ENCODE results near the gene MITD1.
"Not testable (repeated sequence)": the region's sequence is repeated elsewhere in the genome, so short reads cannot be mapped to it uniquely, and the experiment has no call there.

The MITD1 gene

GRCh38 chr2:99180755-99181623, at the start of gene MITD1, which contains the start of gene MRPL30:
Gene MITD1 (minus strand): TSS chr2:99181058. CDS start chr2:99180981, 77 bp downstream.
Gene MRPL30 (plus strand): TSS chr2:99181184. CDS start chr2:99186204, 5,020 bp downstream.
- Mint-ChIP-seq H3K36me3 (peaks cover 24% of the 10 kb centered on the region), H3K4me1 (peaks cover 63% of the 10 kb centered on the region), H3K27ac (peak within 1 kb of the TSS; percentile 92), H3K27me3 (no peaks in the 10 kb centered on the region), H3K9me3 (no peaks in the 10 kb centered on the region), H3K4me3 (peak within 1 kb of the TSS; percentile 98)
- ATAC-seq, result peak; percentile 98

DNA sequence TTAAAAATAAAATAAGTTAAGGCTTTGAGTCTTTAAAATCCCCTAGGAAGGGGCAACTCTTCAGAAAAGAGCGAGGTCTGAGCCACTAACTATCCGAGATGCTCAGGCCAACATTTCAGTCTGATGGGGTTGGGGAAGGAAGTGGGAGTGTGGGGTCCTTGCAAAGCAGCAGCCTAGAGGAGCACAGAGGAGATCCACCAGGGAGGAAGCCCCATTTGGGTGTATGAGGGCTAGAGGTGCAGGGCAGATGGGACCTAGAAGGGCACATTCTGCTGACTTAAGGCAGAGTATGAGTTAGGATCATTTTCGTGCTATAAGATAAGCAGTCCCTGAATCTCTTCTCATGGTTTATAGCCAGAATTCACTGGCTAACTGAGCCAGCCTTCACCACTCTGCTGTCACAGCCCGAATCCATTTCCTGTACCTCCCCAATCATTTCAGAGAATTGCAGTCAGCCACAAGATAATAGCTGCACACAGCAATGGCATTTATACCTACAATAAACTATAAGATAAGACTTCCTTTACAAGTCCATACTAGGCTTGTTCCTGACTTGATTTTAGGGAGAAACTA, 37.2 kb upstream of the MITD1 start:
- ATAC-seq, result no peak
- H3K27me3 Mint-ChIP-seq, result no peaks in the 10 kb centered on the region
- peaks cover 53% of the 10 kb centered on the region for H3K36me3 Mint-ChIP-seq
- H3K4me1 Mint-ChIP-seq, result no peaks in the 10 kb centered on the region
- no peaks in the 10 kb centered on the region for H3K9me3 Mint-ChIP-seq
- no peak overlapping the region for H3K27ac Mint-ChIP-seq
- H3K4me3 Mint-ChIP-seq, result no peak overlapping the region

GRCh38 chr2:99216096-99216495, 35.2 kb upstream of the MITD1 start:
- Mint-ChIP-seq H3K27ac (no peak overlapping the region), H3K27me3 (no peaks in the 10 kb centered on the region), H3K9me3 (no peaks in the 10 kb centered on the region), H3K36me3 (peaks cover 42% of the 10 kb centered on the region), H3K4me3 (no peak overlapping the region), H3K4me1 (no peaks in the 10 kb centered on the region)
- ATAC-seq, result no peak

DNA sequence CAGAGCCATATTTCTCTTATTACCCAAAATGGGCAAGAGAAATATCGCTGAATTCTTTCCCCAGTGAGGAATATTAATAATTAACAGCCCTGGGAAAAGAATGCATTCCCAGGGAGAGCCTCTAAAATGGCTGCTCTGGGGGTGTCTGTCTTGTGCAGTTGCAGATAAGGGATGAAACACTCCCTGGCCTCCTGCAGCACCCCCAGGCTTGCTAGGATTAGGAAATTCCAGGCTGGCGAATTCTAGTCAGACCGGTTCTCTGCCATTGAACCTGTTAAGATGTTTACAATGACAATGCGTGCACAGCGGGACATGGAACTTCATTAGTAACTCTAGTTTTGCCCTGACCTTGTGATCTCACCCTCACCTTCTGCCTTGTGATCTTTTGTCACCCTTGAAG, 24.6 kb upstream of the MITD1 start:
- no peaks in the 10 kb centered on the region for H3K4me1 Mint-ChIP-seq
- no peak for ATAC-seq
- peaks cover 11% of the 10 kb centered on the region for H3K9me3 Mint-ChIP-seq
- H3K27ac Mint-ChIP-seq, result no peak overlapping the region
- H3K36me3 Mint-ChIP-seq, result peaks cover 57% of the 10 kb centered on the region
- no peaks in the 10 kb centered on the region for H3K27me3 Mint-ChIP-seq
- no peak overlapping the region for H3K4me3 Mint-ChIP-seq

DNA sequence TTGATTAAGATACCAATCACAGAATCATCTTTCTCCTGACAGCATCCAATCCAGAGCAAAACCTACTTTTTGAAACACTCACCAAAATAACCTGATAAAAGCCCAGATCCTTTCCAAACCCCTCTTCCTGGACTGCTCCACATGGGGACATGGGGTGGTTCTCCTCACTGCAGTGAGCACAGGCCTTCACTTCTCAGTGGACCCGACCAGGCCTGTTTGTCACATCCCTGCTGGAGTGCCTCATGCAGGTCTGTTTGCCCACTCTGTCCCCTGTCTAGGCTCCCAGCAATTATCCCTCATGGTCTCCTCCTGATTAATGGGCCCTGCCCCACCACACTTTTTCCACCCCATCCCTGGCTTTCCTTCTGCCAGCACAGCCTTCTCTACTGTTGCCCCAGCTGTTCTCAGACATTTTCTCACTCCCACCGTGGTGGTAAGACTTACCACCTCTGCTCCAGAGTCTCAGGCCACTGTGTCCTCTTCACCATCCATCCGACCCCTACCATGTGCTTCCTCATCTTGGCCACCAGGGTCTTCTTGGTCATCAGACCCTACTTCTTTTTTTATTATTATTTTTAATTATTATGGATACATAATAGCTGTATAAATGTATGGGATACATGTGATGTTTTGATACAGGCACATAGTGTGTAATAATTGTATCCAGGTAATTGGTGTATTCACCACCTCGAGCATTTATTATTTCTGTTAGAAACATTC, 21.3 kb upstream of the MITD1 start:
- peaks cover 11% of the 10 kb centered on the region for H3K9me3 Mint-ChIP-seq
- H3K4me3 Mint-ChIP-seq, result no peak overlapping the region
- no peaks in the 10 kb centered on the region for H3K4me1 Mint-ChIP-seq
- peak overlapping the region; percentile 2 for H3K27ac Mint-ChIP-seq
- peaks cover 27% of the 10 kb centered on the region for H3K36me3 Mint-ChIP-seq
- no peaks in the 10 kb centered on the region for H3K27me3 Mint-ChIP-seq
- ATAC-seq, result no peak

GRCh38 chr2:99200076-99200800, 19.4 kb upstream of the MITD1 start:
- H3K27ac Mint-ChIP-seq, result no peak overlapping the region
- no peaks in the 10 kb centered on the region for H3K27me3 Mint-ChIP-seq
- no peaks in the 10 kb centered on the region for H3K9me3 Mint-ChIP-seq
- no peak overlapping the region for H3K4me3 Mint-ChIP-seq
- H3K36me3 Mint-ChIP-seq, result peaks cover 20% of the 10 kb centered on the region
- ATAC-seq, result no peak
- H3K4me1 Mint-ChIP-seq, result no peaks in the 10 kb centered on the region

- H3K9me3 Mint-ChIP-seq, result no peaks in the 10 kb centered on the region
- no peaks in the 10 kb centered on the region for H3K4me1 Mint-ChIP-seq
- no peak for ATAC-seq
- H3K27ac Mint-ChIP-seq, result no peak overlapping the region
- H3K27me3 Mint-ChIP-seq, result no peaks in the 10 kb centered on the region
- peaks cover 26% of the 10 kb centered on the region for H3K36me3 Mint-ChIP-seq
- H3K4me3 Mint-ChIP-seq, result no peak overlapping the region
Measured at GRCh38 chr2:99198103-99198841, 17.4 kb upstream of the MITD1 start.

GRCh38 chr2:99192364-99192763, 11.5 kb upstream of the MITD1 start:
- H3K27ac Mint-ChIP-seq, H3K9me3 Mint-ChIP-seq, ATAC-seq, H3K27me3 Mint-ChIP-seq, H3K4me1 Mint-ChIP-seq, H3K4me3 Mint-ChIP-seq: not testable (repeated sequence)
- peaks cover 60% of the 10 kb centered on the region for H3K36me3 Mint-ChIP-seq

DNA sequence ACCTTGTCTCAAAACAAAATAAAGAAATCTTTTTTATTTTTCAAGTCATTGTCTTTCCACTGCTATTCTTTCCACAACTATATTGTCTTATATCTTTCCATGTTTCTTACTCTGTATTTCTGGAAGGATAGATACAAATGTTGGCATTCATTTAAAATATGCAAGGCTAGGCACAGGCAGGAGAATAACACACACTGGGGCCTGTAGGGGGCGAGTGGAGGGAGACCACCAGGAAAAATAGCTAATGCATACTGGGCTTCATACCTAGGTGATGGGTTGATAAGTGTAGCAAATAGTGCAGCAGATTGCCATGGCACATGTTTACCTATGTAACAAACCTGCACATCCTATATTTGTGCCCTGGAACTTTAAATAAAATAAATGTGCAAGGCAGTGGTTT, 9.7 kb upstream of the MITD1 start:
- Mint-ChIP-seq H3K27me3 (no peaks in the 10 kb centered on the region), H3K9me3 (peaks cover 6% of the 10 kb centered on the region), H3K4me1 (no peaks in the 10 kb centered on the region), H3K4me3 (no peak overlapping the region), H3K27ac (no peak overlapping the region), H3K36me3 (peaks cover 57% of the 10 kb centered on the region)
- no peak for ATAC-seq

DNA sequence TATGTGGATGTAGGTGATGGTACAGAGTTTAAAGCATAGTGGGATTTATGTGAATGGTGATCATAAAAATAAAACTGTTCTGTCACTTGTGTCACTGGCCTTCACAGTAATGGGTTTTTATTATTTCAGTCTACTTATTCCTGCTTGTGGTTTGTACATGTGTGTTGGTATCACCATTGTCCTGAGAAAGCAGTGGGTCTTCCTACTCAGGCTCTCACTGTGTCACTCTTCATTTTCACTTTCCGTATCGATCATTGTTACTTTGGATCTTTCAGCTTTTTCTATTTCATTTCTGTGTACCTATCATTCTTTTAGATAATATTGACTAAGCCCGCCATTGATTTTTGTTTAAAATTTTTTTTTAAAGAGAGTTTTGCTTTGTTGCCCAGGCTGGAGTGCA, 7.5 kb upstream of the MITD1 start:
- H3K4me3 Mint-ChIP-seq, result no peak overlapping the region
- peaks cover 13% of the 10 kb centered on the region for H3K4me1 Mint-ChIP-seq
- peaks cover 48% of the 10 kb centered on the region for H3K36me3 Mint-ChIP-seq
- H3K27me3 Mint-ChIP-seq, result no peaks in the 10 kb centered on the region
- H3K9me3 Mint-ChIP-seq, result peaks cover 6% of the 10 kb centered on the region
- no peak overlapping the region for H3K27ac Mint-ChIP-seq
- no peak for ATAC-seq

- ATAC-seq, result no peak
- H3K36me3 Mint-ChIP-seq, result peaks cover 37% of the 10 kb centered on the region
- H3K9me3 Mint-ChIP-seq, result peaks cover 3% of the 10 kb centered on the region
- no peak overlapping the region for H3K27ac Mint-ChIP-seq
- H3K27me3 Mint-ChIP-seq, result no peaks in the 10 kb centered on the region
- H3K4me3 Mint-ChIP-seq, result no peak overlapping the region
- H3K4me1 Mint-ChIP-seq, result peaks cover 22% of the 10 kb centered on the region
Measured at GRCh38 chr2:99187011-99187410, 6.2 kb upstream of the MITD1 start.

DNA sequence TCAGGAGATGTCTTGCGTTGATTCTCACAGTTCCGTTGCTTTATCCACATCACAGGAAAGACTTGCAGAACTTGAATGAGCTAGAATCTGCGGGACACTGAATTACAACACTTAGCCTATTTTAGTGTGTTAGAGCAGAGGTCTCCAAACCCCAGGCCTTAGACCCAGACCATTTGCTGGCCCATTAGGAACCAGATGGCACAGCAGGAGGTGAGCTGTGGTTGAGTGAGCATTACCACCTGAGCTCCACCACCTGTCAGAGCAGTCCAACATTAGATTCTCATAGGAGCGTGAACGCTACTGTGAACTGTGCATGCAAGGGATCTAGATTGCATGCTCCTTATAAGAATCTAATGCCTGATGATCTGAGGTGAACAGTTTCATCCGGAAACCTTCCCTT, 4.0 kb upstream of the MITD1 start:
- peaks cover 29% of the 10 kb centered on the region for H3K4me1 Mint-ChIP-seq
- H3K27ac Mint-ChIP-seq, result no peak overlapping the region

GRCh38 chr2:99183025-99183424, 2.2 kb upstream of the MITD1 start:
- no peak for ATAC-seq
- H3K4me3 Mint-ChIP-seq, result no peak overlapping the region
- H3K36me3 Mint-ChIP-seq, result peaks cover 20% of the 10 kb centered on the region
- no peak overlapping the region for H3K27ac Mint-ChIP-seq
- no peaks in the 10 kb centered on the region for H3K9me3 Mint-ChIP-seq
- no peaks in the 10 kb centered on the region for H3K27me3 Mint-ChIP-seq
- H3K4me1 Mint-ChIP-seq, result peaks cover 47% of the 10 kb centered on the region

More for the DNA sequence above, 4.0 kb upstream of the MITD1 start:
- Mint-ChIP-seq H3K9me3 (no peaks in the 10 kb centered on the region), H3K4me3 (no peak overlapping the region), H3K36me3 (peaks cover 26% of the 10 kb centered on the region), H3K27me3 (no peaks in the 10 kb centered on the region)
- ATAC-seq, result no peak

- H3K27ac Mint-ChIP-seq, result peak overlapping the region; percentile 92
- peak overlapping the region; percentile 98 for H3K4me3 Mint-ChIP-seq
- peaks cover 59% of the 10 kb centered on the region for H3K4me1 Mint-ChIP-seq
Measured at GRCh38 chr2:99181624-99182000, 754 bp upstream of the MITD1 start.

More at GRCh38 chr2:99181624-99182000, 754 bp upstream of the MITD1 start:
- no peaks in the 10 kb centered on the region for H3K27me3 Mint-ChIP-seq
- ATAC-seq, result no peak
- no peaks in the 10 kb centered on the region for H3K9me3 Mint-ChIP-seq
- peaks cover 24% of the 10 kb centered on the region for H3K36me3 Mint-ChIP-seq

All from stimulated activated memory B cell treated with anti-CD40 and anti-IgM and Interleukin-4, amounts not matched to agents 10 μg/mL and 1 μg/mL and 100 μg/mL, for 72 hours (primary cell).